IMR-90 (cell line): ENCODE data around the gene LDLRAD4. TPM values are rescaled to one million over a fixed set of nuclear protein-coding genes. Genes with fewer than 3 reads are reported as not detected.

Experiments
- ATAC-seq: fragments of 200-7000 bp; cut with Tn5 transposase; 2 replicates; pipeline ENCODE4 v1.9.1; 2020; ENCODE audit warnings: low read depth, mild to moderate bottlenecking, moderate library complexity
- BruUV-seq: library from RNA; stranded (reverse); fragments of 400-500 nt; replicated peaks from 2 replicates; lab custom pipeline; 2021; lab: Mats Ljungman, UMichigan
- CTCF ChIA-PET: fragments of 300-600 bp; formaldehyde crosslinking; extraction: SDS; loops from one replicate; lab custom pipeline; 2021; ENCODE audit warnings: antibody characterized with exemption; lab: Yijun Ruan, JAX
- POLR2A ChIA-PET: fragments of 300-600 bp; sonication (Branson Sonifier 250); formaldehyde crosslinking; loops from one replicate; lab custom pipeline; 2022; ENCODE audit warnings: antibody characterized with exemption; ENCODE audit not compliant: unreplicated experiment; lab: Charles Lee
- DNase-seq: peaks from one replicate; pipeline ENCODE4 v3.0.0; 2013
- H2AFZ ChIP-seq: replicated peaks from 2 replicates; pipeline ENCODE3; 2013; ENCODE audit warnings: low read length, mild to moderate bottlenecking; ENCODE audit not compliant: poor library complexity
- H2AK5ac ChIP-seq: 2 replicates; pipeline ENCODE4 v1.6.1; 2013; ENCODE audit warnings: low read depth, low read length, inconsistent platforms
- H2AK9ac ChIP-seq: replicated peaks from 2 replicates; pipeline ENCODE3; 2013; ENCODE audit warnings: mild to moderate bottlenecking, low read depth, low read length, moderate library complexity; ENCODE audit not compliant: poor library complexity
- H2BK120ac ChIP-seq: 2 replicates; pipeline ENCODE4 v1.6.1; 2013; ENCODE audit warnings: low read depth, low read length, inconsistent platforms
- H2BK15ac ChIP-seq: 3 replicates; pipeline ENCODE4 v1.6.1; 2013; ENCODE audit warnings: low read depth, low read length, inconsistent platforms
- H2BK20ac ChIP-seq: 2 replicates; pipeline ENCODE4 v1.6.1; 2013; ENCODE audit warnings: low read depth, mild to moderate bottlenecking, inconsistent platforms, low read length, moderate library complexity
- H2BK5ac ChIP-seq: 2 replicates; pipeline ENCODE4 v1.6.1; 2013; ENCODE audit warnings: mild to moderate bottlenecking, low read depth, low read length, inconsistent platforms; ENCODE audit not compliant: poor library complexity, severe bottlenecking
- H3K14ac ChIP-seq: replicated peaks from 2 replicates; pipeline ENCODE4 v1.6.1; 2013; ENCODE audit warnings: low read depth, low read length, inconsistent platforms
- H3K18ac ChIP-seq: 2 replicates; pipeline ENCODE4 v1.6.1; 2013; ENCODE audit warnings: low read depth, low read length, control low read depth
- H3K23ac ChIP-seq: 2 replicates; pipeline ENCODE4 v1.6.1; 2013; ENCODE audit warnings: low read depth, low read length, inconsistent platforms
- H3K27ac ChIP-seq: 2 replicates; pipeline ENCODE4 v1.5.1; 2013; ENCODE audit warnings: mild to moderate bottlenecking, control low read depth, low read length; ENCODE audit not compliant: insufficient read depth
- H3K27me3 ChIP-seq: 2 replicates; pipeline ENCODE4 v1.6.1; 2013; ENCODE audit warnings: low read length; ENCODE audit not compliant: control insufficient read depth, insufficient read depth
- H3K36me3 ChIP-seq: 2 replicates; pipeline ENCODE4 v1.6.1; 2013; ENCODE audit warnings: low read length, mixed read lengths; ENCODE audit not compliant: control insufficient read depth, insufficient read depth
- H3K4ac ChIP-seq: 2 replicates; pipeline ENCODE4 v1.6.1; 2013; ENCODE audit warnings: low read depth, low read length, inconsistent platforms
- H3K4me1 ChIP-seq: 2 replicates; pipeline ENCODE4 v1.6.1; 2013; ENCODE audit warnings: low read length, mixed read lengths; ENCODE audit not compliant: control insufficient read depth, insufficient read depth
- H3K4me2 ChIP-seq: 2 replicates; pipeline ENCODE4 v1.6.1; 2013; ENCODE audit warnings: low read depth, mild to moderate bottlenecking, control low read depth, low read length, moderate library complexity
- H3K4me3 ChIP-seq: 2 replicates; pipeline ENCODE4 v1.5.1; 2013; ENCODE audit warnings: low read depth, mild to moderate bottlenecking, control low read depth, low read length, moderate library complexity; ENCODE audit not compliant: insufficient read depth
- H3K56ac ChIP-seq: 2 replicates; pipeline ENCODE4 v1.6.1; 2013; ENCODE audit warnings: low read length, inconsistent platforms; ENCODE audit not compliant: insufficient read depth; ENCODE audit errors: extremely low read depth
- H3K79me1 ChIP-seq, 2 experiments: 2 replicates each; pipeline ENCODE4 v1.6.1; 2013; ENCODE audit warnings: low read length in 2 of 2, inconsistent platforms in 1 of 2, low read depth in 1 of 2
- H3K9ac ChIP-seq: 2 replicates; pipeline ENCODE4 v1.6.1; 2013; ENCODE audit warnings: low read depth, low read length, control low read depth
- H3K9me1 ChIP-seq: 2 replicates; pipeline ENCODE4 v1.6.1; 2013; ENCODE audit warnings: low read length, inconsistent platforms; ENCODE audit not compliant: insufficient read depth
- H3K9me3 ChIP-seq: 2 replicates; pipeline ENCODE4 v1.6.1; 2013; ENCODE audit warnings: low read length; ENCODE audit not compliant: control insufficient read depth, insufficient read depth
- H4K20me1 ChIP-seq: 2 replicates; pipeline ENCODE4 v1.6.1; 2013; ENCODE audit warnings: low read length, inconsistent platforms; ENCODE audit not compliant: insufficient read depth
- H4K5ac ChIP-seq: 2 replicates; pipeline ENCODE4 v1.6.1; 2013; ENCODE audit warnings: mild to moderate bottlenecking, low read depth, low read length, control low read depth
- H4K8ac ChIP-seq, 2 experiments: 2 replicates each; pipeline ENCODE4 v1.6.1; 2013; ENCODE audit warnings: low read depth in 2 of 2, low read length in 2 of 2, control low read depth in 1 of 2, inconsistent platforms in 1 of 2
- H4K91ac ChIP-seq: 2 replicates; pipeline ENCODE4 v1.6.1; 2013; ENCODE audit warnings: low read depth, low read length, inconsistent platforms; ENCODE audit not compliant: insufficient read depth
- BHLHE40 ChIP-seq: fragments of 150-350 bp; IDR thresholded peaks from 2 replicates; pipeline ENCODE4 v1.6.1; 2016; ENCODE audit warnings: mild to moderate bottlenecking, low read depth, low read length
- CEBPB ChIP-seq: IDR thresholded peaks from 2 replicates; pipeline ENCODE4 v1.6.1; 2012; ENCODE audit warnings: low read depth, low read length, improper control_type of control experiment
- CHD1 ChIP-seq: IDR thresholded peaks from 2 replicates; pipeline ENCODE4 v1.6.1; 2012; ENCODE audit warnings: low read depth, low read length, improper control_type of control experiment
- FOS ChIP-seq: fragments of 150-350 bp; IDR thresholded peaks from 2 replicates; pipeline ENCODE4 v1.6.1; 2016; ENCODE audit warnings: low read depth, low read length
- MAZ ChIP-seq: IDR thresholded peaks from 2 replicates; pipeline ENCODE4 v1.6.1; 2012; ENCODE audit warnings: low read depth, mild to moderate bottlenecking, low read length, improper control_type of control experiment, moderate library complexity, borderline replicate concordance
- MXI1 ChIP-seq: IDR thresholded peaks from 2 replicates; pipeline ENCODE4 v1.6.1; 2012; ENCODE audit warnings: low read depth, mild to moderate bottlenecking, low read length, moderate library complexity, borderline replicate concordance
- NFE2L2 ChIP-seq: fragments of 150-350 bp; IDR thresholded peaks from 2 replicates; pipeline ENCODE4 v1.6.1; 2016; ENCODE audit warnings: low read depth, mild to moderate bottlenecking, low read length
- POLR2A ChIP-seq: IDR thresholded peaks from 2 replicates; pipeline ENCODE4 v1.6.1; 2012; ENCODE audit warnings: mild to moderate bottlenecking, low read depth, low read length
- RAD21 ChIP-seq: IDR thresholded peaks from 2 replicates; pipeline ENCODE4 v1.6.1; 2012; ENCODE audit warnings: low read length, improper control_type of control experiment
- RCOR1 ChIP-seq: IDR thresholded peaks from 2 replicates; pipeline ENCODE4 v1.6.1; 2012; ENCODE audit warnings: mild to moderate bottlenecking, low read length, improper control_type of control experiment; ENCODE audit not compliant: insufficient replicate concordance
- RFX5 ChIP-seq: IDR thresholded peaks from 2 replicates; pipeline ENCODE4 v1.8.0; 2012; ENCODE audit warnings: low read depth, mild to moderate bottlenecking, low read length, moderate library complexity
- SMC3 ChIP-seq: fragments of 150-350 bp; IDR thresholded peaks from 2 replicates; pipeline ENCODE4 v1.6.1; 2016; ENCODE audit warnings: low read depth, mild to moderate bottlenecking, antibody characterized with exemption, low read length, moderate library complexity
- WGBS, 2 experiments: methylation state at CpG; one replicate each; pipeline versions ENCODE4 v1.1.5 to v1.1.7; 2013; ENCODE audit warnings: missing lambda C conversion rate in 2 of 2; ENCODE audit not compliant: insufficient read length in 1 of 2; ENCODE audit errors: extremely low coverage in 2 of 2; 5-methylcytosine and 5-hydroxymethylcytosine counted together
- dilution Hi-C: fragments of 300-500 bp; cut with HindIII; formaldehyde crosslinking; loops from one replicate; pipeline ENCODE4 v1.14.3; 2018; ENCODE audit warnings: low sequenced_read_pairs; ENCODE audit not compliant: unreplicated experiment
- in situ Hi-C: fragments of 300-500 bp; cut with MboI; formaldehyde crosslinking; loops from 3 replicates; pipeline ENCODE4 v1.14.3; 2019; ENCODE audit warnings: low sequenced_read_pairs, inconsistent platforms, mixed read lengths
- intact Hi-C: fragments of 100-400 bp; cut with micrococcal nuclease; formaldehyde crosslinking; loops from 2 replicates; pipeline ENCODE4 v1.10.0; 2022
- polyA plus RNA-seq, 3 experiments: library from polyadenylated mRNA; depleted of rRNA; stranded (reverse); fragments of >200 nt; gene quantifications; 2 replicates each; pipeline ENCODE4 v1.2.3, GENCODE V29; 2012; ENCODE audit warnings: low replicate concordance in 1 of 3
- total RNA-seq: library from RNA; depleted of rRNA; stranded (reverse); fragments of >200 nt; gene quantifications from 2 replicates; pipeline ENCODE4 v1.2.3, GENCODE V29; 2012
- TF ChIP-seq, protein P1 (sequence below): conservative IDR thresholded peaks from 2 replicates; pipeline ENCODE4 v1.5.1; 2012; ENCODE audit warnings: mild to moderate bottlenecking, low read depth, low read length, improper control_type of control experiment
- TF ChIP-seq, protein P2 (sequence below): fragments of 150-350 bp; IDR thresholded peaks from 2 replicates; pipeline ENCODE4 v1.6.1; 2016; ENCODE audit warnings: low read depth, mild to moderate bottlenecking, low read length, moderate library complexity, borderline replicate concordance
- TF ChIP-seq, protein P3 (sequence below): fragments of 150-350 bp; IDR thresholded peaks from 2 replicates; pipeline ENCODE4 v1.6.1; 2017; ENCODE audit warnings: mild to moderate bottlenecking, antibody characterized with exemption, low read length, low read depth

Gene LDLRAD4
- total and polyA plus RNA-seq, 2 of the 4 experiments (the other 2 are of a cell fraction), result not detected

DNA sequence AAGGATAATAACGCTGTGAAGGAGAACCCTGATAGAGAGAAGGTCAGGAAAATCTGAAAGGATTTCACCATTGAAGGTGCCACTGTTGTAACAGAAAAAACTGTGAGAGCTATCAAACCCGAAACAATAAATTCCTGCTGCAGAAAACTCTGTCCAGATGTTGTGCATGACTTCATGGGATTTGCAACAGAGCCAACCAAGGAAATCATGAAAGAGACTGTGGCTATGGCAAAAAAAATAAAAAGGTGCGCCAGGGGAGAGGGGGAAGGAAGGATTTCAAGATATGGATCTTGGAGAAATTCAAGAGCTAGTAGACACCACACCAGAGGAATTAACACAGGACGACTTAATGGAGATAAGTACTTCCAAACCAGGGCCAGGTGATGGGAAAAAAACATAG is 88.0 kb downstream of the LDLRAD4 start:
- in situ Hi-C loops, result no loop called here
- TF ChIP-seq MXI1 (no peak), RAD21 (no peak), RFX5 (no peak), SMC3 (no peak), CHD1 (no peak), POLR2A (no peak), FOS (no peak), MAZ (no peak), NFE2L2 (no peak), BHLHE40 (no peak), CEBPB (no peak), RCOR1 (no peak)
- TF ChIP-seq, protein P1, sequence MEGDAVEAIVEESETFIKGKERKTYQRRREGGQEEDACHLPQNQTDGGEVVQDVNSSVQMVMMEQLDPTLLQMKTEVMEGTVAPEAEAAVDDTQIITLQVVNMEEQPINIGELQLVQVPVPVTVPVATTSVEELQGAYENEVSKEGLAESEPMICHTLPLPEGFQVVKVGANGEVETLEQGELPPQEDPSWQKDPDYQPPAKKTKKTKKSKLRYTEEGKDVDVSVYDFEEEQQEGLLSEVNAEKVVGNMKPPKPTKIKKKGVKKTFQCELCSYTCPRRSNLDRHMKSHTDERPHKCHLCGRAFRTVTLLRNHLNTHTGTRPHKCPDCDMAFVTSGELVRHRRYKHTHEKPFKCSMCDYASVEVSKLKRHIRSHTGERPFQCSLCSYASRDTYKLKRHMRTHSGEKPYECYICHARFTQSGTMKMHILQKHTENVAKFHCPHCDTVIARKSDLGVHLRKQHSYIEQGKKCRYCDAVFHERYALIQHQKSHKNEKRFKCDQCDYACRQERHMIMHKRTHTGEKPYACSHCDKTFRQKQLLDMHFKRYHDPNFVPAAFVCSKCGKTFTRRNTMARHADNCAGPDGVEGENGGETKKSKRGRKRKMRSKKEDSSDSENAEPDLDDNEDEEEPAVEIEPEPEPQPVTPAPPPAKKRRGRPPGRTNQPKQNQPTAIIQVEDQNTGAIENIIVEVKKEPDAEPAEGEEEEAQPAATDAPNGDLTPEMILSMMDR, result no peak
- TF ChIP-seq, protein P2, sequence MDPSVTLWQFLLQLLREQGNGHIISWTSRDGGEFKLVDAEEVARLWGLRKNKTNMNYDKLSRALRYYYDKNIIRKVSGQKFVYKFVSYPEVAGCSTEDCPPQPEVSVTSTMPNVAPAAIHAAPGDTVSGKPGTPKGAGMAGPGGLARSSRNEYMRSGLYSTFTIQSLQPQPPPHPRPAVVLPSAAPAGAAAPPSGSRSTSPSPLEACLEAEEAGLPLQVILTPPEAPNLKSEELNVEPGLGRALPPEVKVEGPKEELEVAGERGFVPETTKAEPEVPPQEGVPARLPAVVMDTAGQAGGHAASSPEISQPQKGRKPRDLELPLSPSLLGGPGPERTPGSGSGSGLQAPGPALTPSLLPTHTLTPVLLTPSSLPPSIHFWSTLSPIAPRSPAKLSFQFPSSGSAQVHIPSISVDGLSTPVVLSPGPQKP, result no peak
- TF ChIP-seq, protein P3, sequence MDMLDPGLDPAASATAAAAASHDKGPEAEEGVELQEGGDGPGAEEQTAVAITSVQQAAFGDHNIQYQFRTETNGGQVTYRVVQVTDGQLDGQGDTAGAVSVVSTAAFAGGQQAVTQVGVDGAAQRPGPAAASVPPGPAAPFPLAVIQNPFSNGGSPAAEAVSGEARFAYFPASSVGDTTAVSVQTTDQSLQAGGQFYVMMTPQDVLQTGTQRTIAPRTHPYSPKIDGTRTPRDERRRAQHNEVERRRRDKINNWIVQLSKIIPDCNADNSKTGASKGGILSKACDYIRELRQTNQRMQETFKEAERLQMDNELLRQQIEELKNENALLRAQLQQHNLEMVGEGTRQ, result no peak
- Histone ChIP-seq H4K20me1 (no peaks in the 10 kb centered on the region), H2BK15ac (no peak overlapping the region), H3K9ac (no peak overlapping the region), H2AK5ac (no peak overlapping the region), H2BK120ac (no peak overlapping the region), H4K91ac (no peak overlapping the region), H2BK5ac (no peak overlapping the region), H3K4ac (no peak overlapping the region), H3K27me3 (no peaks in the 10 kb centered on the region), H4K5ac (no peak overlapping the region), H3K27ac (no peak overlapping the region), H3K4me3 (no peak overlapping the region), H2AFZ (no peak overlapping the region), H3K9me1 (no peaks in the 10 kb centered on the region), H3K56ac (no peak overlapping the region), H2BK20ac (no peak overlapping the region), H3K14ac (no peak overlapping the region), H3K79me1 (no peaks in the 10 kb centered on the region), H3K4me2 (no peak overlapping the region), H3K23ac (no peak overlapping the region), H3K18ac (no peak overlapping the region), H3K9me3 (no peaks in the 10 kb centered on the region), H4K8ac (no peak overlapping the region), H2AK9ac (no peak overlapping the region), H3K4me1 (no peaks in the 10 kb centered on the region), H3K36me3 (no peaks in the 10 kb centered on the region)
- ATAC-seq, result no peak
- no TSS peak for BruUV-seq
- ChIA-PET CTCF (no interaction called here), POLR2A (no interaction called here)
- 50% methylated on average over 1 of the region's 4 CpGs; no CpG with 5 or more reads in 1 of the 2 experiments for WGBS, 2 experiments
- no peak for DNase-seq
- dilution Hi-C loops, result no loop called here
- intact Hi-C loops, result no loop called here
